Calu3 (cell line): ENCODE measurements around the gene TANC1. TPM values are rescaled to one million over a fixed set of nuclear protein-coding genes. Genes with fewer than 3 reads are reported as not detected.

Experiments
- BruUV-seq: library from RNA; stranded (reverse); fragments of 400-500 nt; replicated peaks from 2 replicates; lab custom pipeline; 2021; lab: Mats Ljungman, UMichigan
- CTCF ChIA-PET: fragments of 300-600 bp; sonication (Branson Sonifier 250); formaldehyde crosslinking; loops from one replicate; lab custom pipeline; 2022; ENCODE audit warnings: antibody characterized with exemption; lab: Charles Lee
- DNase-seq: peaks from one replicate; pipeline ENCODE4 v3.0.0; 2022
- H3K27ac Mint-ChIP-seq: one replicate; pipeline ENCODE4 v1.8.0; 2022; ENCODE audit warnings: mixed read lengths; ENCODE audit not compliant: unreplicated experiment
- H3K27me3 Mint-ChIP-seq: one replicate; pipeline ENCODE4 v1.8.0; 2022; ENCODE audit warnings: mixed read lengths; ENCODE audit not compliant: unreplicated experiment
- H3K36me3 Mint-ChIP-seq: one replicate; pipeline ENCODE4 v1.8.0; 2022; ENCODE audit warnings: mild to moderate bottlenecking, moderate library complexity, mixed read lengths; ENCODE audit not compliant: insufficient read depth, unreplicated experiment
- H3K4me1 Mint-ChIP-seq: one replicate; pipeline ENCODE4 v1.8.0; 2022; ENCODE audit warnings: mild to moderate bottlenecking, low read depth, mixed read lengths; ENCODE audit not compliant: unreplicated experiment
- H3K4me3 Mint-ChIP-seq: one replicate; pipeline ENCODE4 v1.8.0; 2022; ENCODE audit warnings: mild to moderate bottlenecking, low read depth, moderate library complexity, mixed read lengths; ENCODE audit not compliant: unreplicated experiment
- H3K9me3 Mint-ChIP-seq: one replicate; pipeline ENCODE4 v1.8.0; 2022; ENCODE audit warnings: low read depth, mixed read lengths; ENCODE audit not compliant: unreplicated experiment
- intact Hi-C: fragments of 100-400 bp; cut with micrococcal nuclease; formaldehyde crosslinking; loops from one replicate; pipeline ENCODE4 v1.10.0; 2022; ENCODE audit not compliant: unreplicated experiment
- total RNA-seq: library from RNA; stranded (reverse); gene quantifications from 2 replicates; pipeline ENCODE4 v1.2.3, GENCODE V29; 2022
- TF ChIP-seq, protein P1 (sequence below): fragments of 200-600 bp; IDR thresholded peaks from one replicate; pipeline ENCODE4 v1.8.0; 2022; ENCODE audit warnings: antibody characterized with exemption; ENCODE audit not compliant: unreplicated experiment

The TANC1 gene
- total RNA-seq, 1 experiment from 2014 or later, result 41.2 TPM

DNA sequence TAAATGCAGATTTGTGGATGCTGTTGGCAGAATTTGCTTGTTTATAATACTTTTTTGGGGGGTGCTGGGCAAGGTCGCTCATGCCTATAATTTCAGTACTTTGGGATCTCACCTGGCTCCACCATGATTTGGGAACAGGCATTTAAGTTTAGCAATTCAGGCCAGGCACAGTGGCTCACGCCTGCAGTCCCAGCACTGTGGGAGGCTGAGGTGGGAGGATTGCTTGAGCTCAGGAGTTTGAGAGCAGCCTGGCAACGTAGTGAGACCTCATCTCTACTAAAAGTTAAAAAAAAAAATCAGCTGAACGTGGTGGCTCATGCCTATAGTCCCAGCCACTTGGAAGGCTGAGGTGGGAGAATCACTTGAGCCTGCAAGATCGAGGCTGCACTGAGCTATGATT lies 20.7 kb downstream of the TANC1 start:
- DNase-seq, result no peak
- Mint-ChIP-seq H3K4me3 (no peak overlapping the region), H3K4me1 (peaks cover 58% of the 10 kb centered on the region), H3K27ac (peak overlapping the region; percentile 39), H3K36me3 (no peaks in the 10 kb centered on the region), H3K9me3 (no peaks in the 10 kb centered on the region), H3K27me3 (no peaks in the 10 kb centered on the region)
- CTCF ChIA-PET, result interaction anchor here (0.7 kb wide), 1 partner anchor 1328 kb away, joined by 5 read pairs; no protein-coding TSS in a partner anchor
- intact Hi-C loops, result no loop called here
- TF ChIP-seq, protein P1, sequence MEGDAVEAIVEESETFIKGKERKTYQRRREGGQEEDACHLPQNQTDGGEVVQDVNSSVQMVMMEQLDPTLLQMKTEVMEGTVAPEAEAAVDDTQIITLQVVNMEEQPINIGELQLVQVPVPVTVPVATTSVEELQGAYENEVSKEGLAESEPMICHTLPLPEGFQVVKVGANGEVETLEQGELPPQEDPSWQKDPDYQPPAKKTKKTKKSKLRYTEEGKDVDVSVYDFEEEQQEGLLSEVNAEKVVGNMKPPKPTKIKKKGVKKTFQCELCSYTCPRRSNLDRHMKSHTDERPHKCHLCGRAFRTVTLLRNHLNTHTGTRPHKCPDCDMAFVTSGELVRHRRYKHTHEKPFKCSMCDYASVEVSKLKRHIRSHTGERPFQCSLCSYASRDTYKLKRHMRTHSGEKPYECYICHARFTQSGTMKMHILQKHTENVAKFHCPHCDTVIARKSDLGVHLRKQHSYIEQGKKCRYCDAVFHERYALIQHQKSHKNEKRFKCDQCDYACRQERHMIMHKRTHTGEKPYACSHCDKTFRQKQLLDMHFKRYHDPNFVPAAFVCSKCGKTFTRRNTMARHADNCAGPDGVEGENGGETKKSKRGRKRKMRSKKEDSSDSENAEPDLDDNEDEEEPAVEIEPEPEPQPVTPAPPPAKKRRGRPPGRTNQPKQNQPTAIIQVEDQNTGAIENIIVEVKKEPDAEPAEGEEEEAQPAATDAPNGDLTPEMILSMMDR, result no peak
- no TSS peak for BruUV-seq

DNA sequence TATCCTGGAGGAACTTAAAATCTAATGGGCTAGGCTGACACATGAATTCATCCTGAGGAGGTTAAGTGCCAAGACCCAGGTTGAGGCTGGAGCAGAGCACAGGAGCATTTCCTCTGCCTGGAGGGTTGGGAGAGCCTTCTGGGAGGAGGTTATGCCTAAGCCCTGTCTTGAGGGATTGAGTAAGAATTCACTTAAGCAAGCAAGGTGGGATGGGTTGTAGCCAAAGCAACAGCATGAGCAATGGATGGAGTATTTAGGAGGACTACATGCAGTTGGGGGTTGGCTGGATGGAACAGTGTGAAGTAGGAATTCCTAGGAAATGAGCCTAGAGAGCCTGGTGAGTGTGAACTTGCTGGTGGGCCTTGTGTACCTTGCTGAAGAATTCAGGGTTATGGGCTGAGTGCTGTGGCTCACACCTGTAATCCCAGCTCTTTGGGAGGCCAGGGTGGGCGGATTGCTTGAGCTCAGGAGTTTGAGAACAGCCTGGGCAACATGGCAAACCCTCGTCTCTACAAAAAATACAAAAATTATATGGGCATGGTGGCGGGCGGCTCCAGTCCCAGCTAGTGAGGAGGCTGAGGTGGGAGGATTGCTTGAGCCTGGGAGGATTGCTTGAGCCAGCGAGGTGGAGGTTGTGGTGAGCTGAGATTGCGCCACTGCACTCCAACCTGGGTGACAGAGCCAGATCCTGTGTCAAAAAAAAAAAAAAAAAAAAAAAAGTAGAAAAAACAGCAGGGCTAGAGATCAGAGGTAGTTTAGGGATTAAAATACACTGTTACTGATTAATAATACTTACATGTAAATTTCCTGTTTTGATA lies 22.2 kb downstream of the TANC1 start:
- no peaks in the 10 kb centered on the region for H3K27me3 Mint-ChIP-seq
- no peaks in the 10 kb centered on the region for H3K36me3 Mint-ChIP-seq
- DNase-seq, result no peak
- intact Hi-C loops, result no loop called here
- H3K27ac Mint-ChIP-seq, result peak overlapping the region; percentile 10
- CTCF ChIA-PET, result interaction anchor here (0.7 kb wide), 1 partner anchor 683 kb away, joined by 4 read pairs; no protein-coding TSS in a partner anchor
- TF ChIP-seq, protein P1, result no peak
- H3K4me1 Mint-ChIP-seq, result peaks cover 61% of the 10 kb centered on the region
- no TSS peak for BruUV-seq
- H3K4me3 Mint-ChIP-seq, result no peak overlapping the region
- no peaks in the 10 kb centered on the region for H3K9me3 Mint-ChIP-seq

DNA sequence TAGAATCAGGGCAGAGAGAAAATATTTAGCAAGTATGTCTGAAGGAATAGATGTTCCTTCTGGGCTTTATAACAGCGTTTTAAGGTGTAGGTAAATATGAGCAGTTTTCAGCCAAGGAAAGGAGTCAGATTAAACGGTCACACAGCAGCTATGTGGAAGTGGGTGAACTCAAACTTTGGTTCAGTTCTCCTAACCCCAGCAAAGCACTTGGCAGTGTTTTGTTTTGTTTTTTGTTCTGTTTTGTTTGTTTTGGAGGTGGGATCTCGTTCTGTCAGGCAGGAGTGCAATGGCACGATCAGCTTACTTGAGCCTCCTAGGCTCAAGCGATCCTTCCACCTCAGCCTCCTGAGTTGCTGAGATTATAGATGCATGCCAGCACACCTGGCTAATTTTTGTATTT lies 24.6 kb downstream of the TANC1 start:
- CTCF ChIA-PET, result no interaction called here
- BruUV-seq, result no TSS peak
- no peak for DNase-seq
- Mint-ChIP-seq H3K36me3 (no peaks in the 10 kb centered on the region), H3K4me1 (peaks cover 61% of the 10 kb centered on the region), H3K9me3 (no peaks in the 10 kb centered on the region), H3K27ac (no peak overlapping the region), H3K27me3 (no peaks in the 10 kb centered on the region), H3K4me3 (no peak overlapping the region)
- intact Hi-C loops, result no loop called here
- TF ChIP-seq, protein P1, result no peak

DNA sequence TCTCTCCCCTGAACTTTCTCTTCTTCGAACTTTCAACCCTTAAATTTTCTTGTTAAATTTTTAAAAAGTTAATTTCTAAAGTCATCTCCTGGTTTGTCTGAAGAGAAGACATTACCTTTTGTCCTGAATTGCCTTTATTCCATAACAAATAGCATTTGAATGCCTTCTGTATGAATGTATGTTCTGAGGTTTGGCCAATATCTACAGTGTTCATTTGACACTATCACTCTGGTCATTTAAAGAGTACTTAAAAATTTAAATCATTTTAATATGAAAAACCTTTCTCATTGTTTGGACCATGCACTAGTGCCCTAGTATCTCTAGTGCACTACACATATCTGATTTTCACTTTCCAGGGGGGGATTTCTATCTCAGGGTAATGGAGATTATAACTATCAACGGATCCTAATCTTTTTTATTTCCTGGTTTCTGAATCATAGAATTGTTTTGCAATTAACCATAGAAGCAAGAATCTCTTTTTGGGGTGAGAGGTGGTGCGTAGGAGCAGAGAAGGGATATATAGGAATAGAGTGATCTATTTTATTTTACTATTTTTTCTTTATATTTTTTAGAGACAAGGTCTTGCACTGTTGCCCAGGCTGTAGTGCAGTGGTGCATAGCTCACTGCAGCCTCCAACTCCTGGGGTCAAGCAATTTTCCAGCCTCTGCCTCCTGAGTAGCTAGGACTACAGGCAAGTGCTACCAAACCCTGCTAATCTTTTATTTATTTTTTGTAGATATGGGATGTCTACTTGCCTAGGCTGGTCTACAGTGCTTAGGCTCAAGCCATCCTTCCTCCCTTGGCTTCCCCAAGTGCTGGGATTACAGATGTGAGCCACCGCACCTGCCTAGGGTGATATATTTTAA lies 25.5 kb downstream of the TANC1 start:
- TF ChIP-seq, protein P1, result no peak
- BruUV-seq, result no TSS peak
- DNase-seq, result no peak
- Mint-ChIP-seq H3K4me3 (no peak overlapping the region), H3K36me3 (no peaks in the 10 kb centered on the region), H3K4me1 (peaks cover 61% of the 10 kb centered on the region), H3K27me3 (no peaks in the 10 kb centered on the region), H3K27ac (no peak overlapping the region), H3K9me3 (no peaks in the 10 kb centered on the region)
- CTCF ChIA-PET, result no interaction called here
- intact Hi-C loops, result no loop called here
